ENCODE results near the gene TENT4B.

- TF ChIP-seq POLR2A (IDR thresholded peaks at IDR 0.05): no peak
- no peak for TF ChIP-seq CTCF (IDR thresholded peaks at IDR 0.05)
These were observed 123.2 kb downstream of the TENT4B start for GRCh38 chr16:50276326-50276640.
